Skeletal muscle tissue (tissue), 4 donors: Measurements from ENCODE around the gene TNS1. TPM values are rescaled to one million over a fixed set of nuclear protein-coding genes. Genes with fewer than 3 reads are reported as not detected.

Experiments used
- H3K27ac ChIP-seq: one replicate; pipeline ENCODE4 v1.7.0; 2013; ENCODE audit warnings: mild to moderate bottlenecking, low read depth, low read length, inconsistent platforms
- H3K27me3 ChIP-seq, 3 donors: one replicate each; pipeline ENCODE4 v1.7.0; 2013; ENCODE audit warnings: low read length in 3 of 3; ENCODE audit not compliant: control insufficient read depth in 3 of 3, insufficient read depth in 3 of 3
- H3K36me3 ChIP-seq, 3 donors: one replicate each; pipeline ENCODE4 v1.7.0; 2013; ENCODE audit warnings: low read length in 3 of 3; ENCODE audit not compliant: control insufficient read depth in 3 of 3, insufficient read depth in 3 of 3
- H3K4me1 ChIP-seq, 3 donors: one replicate each; pipeline ENCODE4 v1.7.0; 2013; ENCODE audit warnings: low read length in 3 of 3, mild to moderate bottlenecking in 3 of 3; ENCODE audit not compliant: control insufficient read depth in 3 of 3, insufficient read depth in 3 of 3
- H3K4me3 ChIP-seq, 3 donors: one replicate each; pipeline ENCODE4 v1.7.0; 2013; ENCODE audit warnings: low read length in 3 of 3
- H3K9ac ChIP-seq, 3 donors: one replicate each; pipeline ENCODE4 v1.7.0; 2013; ENCODE audit warnings: low read length in 3 of 3, mild to moderate bottlenecking in 3 of 3, moderate library complexity in 2 of 3, low read depth in 1 of 3
- H3K9me3 ChIP-seq, 3 donors: one replicate each; pipeline ENCODE4 v1.7.0; 2013; ENCODE audit warnings: low read length in 3 of 3; ENCODE audit not compliant: control insufficient read depth in 3 of 3
- total RNA-seq: library from RNA; depleted of rRNA; stranded (reverse); fragments of >200 nt; gene quantifications from one replicate; pipeline ENCODE4 v1.2.3, GENCODE V29; 2014
- donor health status: Osteomylitis.

TNS1 gene
- total RNA-seq, 1 donor from 2014 or later = 73.1 TPM

DNA sequence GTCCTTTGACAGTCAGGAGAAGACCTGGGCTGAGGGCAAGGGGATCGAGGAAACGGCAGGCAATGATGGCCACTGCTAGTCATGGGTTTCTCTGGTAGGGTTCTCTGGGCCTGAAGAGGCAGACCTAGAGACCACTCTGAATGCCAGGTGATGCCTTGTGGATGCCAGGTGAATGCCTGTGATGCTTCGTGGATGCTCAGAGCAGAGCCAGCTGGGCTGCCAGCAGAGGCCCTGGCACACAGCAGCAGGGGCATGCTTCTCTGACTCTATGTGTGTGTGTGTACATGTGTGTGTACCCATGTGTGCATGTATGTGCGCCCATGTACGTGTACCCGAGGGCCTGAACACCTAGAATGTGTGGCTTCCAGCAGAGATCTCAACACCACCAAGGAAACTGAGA, 172.0 kb downstream of the TNS1 start:
- peak overlapping the region in 2 of 3 donors; percentile 14 to 84 for H3K9ac ChIP-seq
- H3K27me3 ChIP-seq = no peaks in the 10 kb centered on the region
- H3K4me1 ChIP-seq = peaks cover 93 to 97% (median 96%) of the 10 kb centered on the region in 3 donors
- peak overlapping the region; percentile 94 for H3K27ac ChIP-seq
- H3K36me3 ChIP-seq = peaks cover 71 to 76% (median 72%) of the 10 kb centered on the region in 3 donors
- no peak overlapping the region for H3K4me3 ChIP-seq
- H3K9me3 ChIP-seq = no peaks in the 10 kb centered on the region

DNA sequence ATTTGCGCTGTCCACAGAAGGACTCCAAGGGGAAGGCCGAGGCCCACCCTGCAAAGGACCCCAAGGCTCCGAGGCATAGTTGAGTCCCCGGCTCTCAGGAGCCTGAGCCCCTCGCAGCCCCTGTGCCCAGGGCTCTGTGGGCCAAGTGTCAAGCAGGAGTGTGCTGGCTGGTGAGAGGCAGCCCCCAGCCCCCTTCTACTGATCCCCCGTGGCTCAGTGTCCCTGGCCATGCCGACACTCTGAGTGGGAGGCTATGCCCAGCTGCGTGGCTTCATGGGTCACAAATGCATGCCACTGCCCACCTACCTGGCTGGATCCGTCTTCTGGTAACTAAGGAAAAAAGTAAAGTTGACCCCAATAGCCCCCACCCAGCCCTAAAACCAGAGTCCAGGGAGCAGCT, 172.7 kb downstream of the TNS1 start:
- Histone ChIP-seq H3K9me3 (no peaks in the 10 kb centered on the region), H3K4me3 (no peak overlapping the region), H3K27ac (peak overlapping the region; percentile 94), H3K36me3 (peaks cover 65 to 77% (median 68%) of the 10 kb centered on the region in 3 donors), H3K9ac (peak overlapping the region in 2 of 3 donors; percentile 14 to 84), H3K27me3 (no peaks in the 10 kb centered on the region), H3K4me1 (peaks cover 91 to 98% (median 94%) of the 10 kb centered on the region in 3 donors)

DNA sequence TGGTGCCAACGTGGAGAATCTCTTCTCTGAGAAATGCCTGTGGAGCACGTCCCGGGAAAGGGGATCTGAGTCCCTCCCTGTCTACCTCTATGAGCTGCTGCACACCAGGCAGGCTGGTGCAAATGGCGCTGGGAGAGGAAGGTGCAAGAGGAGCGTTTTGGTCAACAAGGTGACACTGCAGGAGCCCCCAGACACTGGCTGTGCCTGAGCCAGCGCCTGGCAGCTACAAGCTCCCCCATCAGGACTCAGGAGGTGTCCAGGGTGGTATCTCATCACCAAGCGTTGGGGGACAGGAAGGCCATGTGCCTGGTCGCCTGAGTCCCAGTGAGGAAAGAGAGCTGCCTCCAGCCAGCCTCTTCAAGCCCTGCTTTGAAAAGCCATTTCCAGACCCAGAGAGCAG, 173.4 kb downstream of the TNS1 start:
- peak overlapping the region; percentile 94 for H3K27ac ChIP-seq

DNA sequence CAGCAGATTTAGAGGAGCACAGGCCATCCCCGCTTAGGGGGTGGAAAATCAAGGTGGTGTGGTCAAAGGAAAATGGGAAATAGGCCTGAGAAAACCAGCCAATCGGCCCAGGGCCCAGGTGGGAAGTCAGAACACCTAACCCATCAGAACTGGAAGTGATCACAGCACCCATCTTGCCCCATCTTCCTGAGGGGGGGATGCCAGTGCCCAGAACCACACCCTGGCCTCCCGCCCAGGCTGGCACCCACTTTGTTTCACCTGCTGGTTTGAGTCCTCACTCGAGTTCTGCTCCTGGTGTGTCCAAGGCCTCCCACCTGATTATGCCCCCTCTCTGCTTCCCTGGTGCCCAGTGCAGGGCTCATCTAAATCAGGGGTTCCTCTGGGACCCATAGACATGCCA, 174.5 kb downstream of the TNS1 start:
- Histone ChIP-seq H3K9me3 (no peaks in the 10 kb centered on the region), H3K27ac (peak overlapping the region; percentile 59), H3K27me3 (no peaks in the 10 kb centered on the region), H3K36me3 (peaks cover 56 to 79% (median 63%) of the 10 kb centered on the region in 3 donors), H3K9ac (peak overlapping the region in 2 of 3 donors; percentile 63 to 74), H3K4me3 (peak overlapping the region in 1 of 3 donors; percentile 22), H3K4me1 (peaks cover 76 to 100% (median 95%) of the 10 kb centered on the region in 3 donors)

More for the DNA sequence above, 173.4 kb downstream of the TNS1 start:
- peaks cover 59 to 76% (median 64%) of the 10 kb centered on the region in 3 donors for H3K36me3 ChIP-seq
- peak overlapping the region; percentile 24 to 46 (median 28) for H3K9ac ChIP-seq
- no peaks in the 10 kb centered on the region for H3K9me3 ChIP-seq
- H3K4me3 ChIP-seq = no peak overlapping the region
- peaks cover 85 to 98% (median 94%) of the 10 kb centered on the region in 3 donors for H3K4me1 ChIP-seq
- H3K27me3 ChIP-seq = no peaks in the 10 kb centered on the region

DNA sequence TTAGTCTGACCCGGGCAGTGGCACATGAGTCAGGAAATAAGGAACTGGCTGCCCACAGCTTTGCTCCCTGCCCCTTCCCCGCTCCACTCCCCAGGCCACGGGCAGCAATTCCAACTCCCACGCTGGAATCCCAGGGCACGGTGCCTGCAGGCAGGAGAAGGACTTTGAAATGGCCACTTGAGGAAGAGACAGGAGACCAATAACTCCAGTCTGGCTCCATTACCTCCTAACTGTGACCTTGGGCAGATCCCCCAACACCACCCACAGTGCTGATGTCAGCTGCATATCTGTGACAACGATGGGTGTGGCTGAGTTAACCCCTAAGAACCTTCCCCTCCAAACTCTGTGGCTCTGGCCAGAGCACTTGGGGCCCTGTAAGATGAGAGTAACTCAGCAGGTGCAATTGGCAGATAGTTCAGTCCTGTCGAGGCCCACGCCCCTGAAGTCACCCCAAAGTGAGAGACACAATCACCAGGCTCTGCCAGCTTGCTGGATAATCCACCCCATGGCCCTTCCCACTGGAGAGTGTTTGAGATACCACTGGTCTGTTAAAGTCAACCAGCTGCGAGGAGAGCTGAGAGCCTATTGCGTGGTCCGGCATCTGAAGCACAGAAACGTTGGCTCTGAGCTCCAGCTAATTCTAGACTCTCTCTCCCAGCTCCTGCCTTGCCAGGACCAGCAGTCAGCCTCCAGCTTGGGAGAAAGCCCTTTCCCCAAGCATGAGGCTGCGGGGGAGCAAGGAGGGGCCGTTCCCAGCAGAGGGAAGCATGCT, 175.2 kb downstream of the TNS1 start:
- Histone ChIP-seq H3K36me3 (peaks cover 53 to 77% (median 56%) of the 10 kb centered on the region in 3 donors), H3K9ac (peak overlapping the region in 2 of 3 donors; percentile 63 to 74), H3K4me1 (peaks cover 73 to 100% (median 95%) of the 10 kb centered on the region in 3 donors)

GRCh38 chr2:217826991-217827390, 175.8 kb downstream of the TNS1 start:
- peak overlapping the region in 1 of 3 donors; percentile 14 for H3K4me3 ChIP-seq
- peaks cover 47 to 77% (median 56%) of the 10 kb centered on the region in 3 donors for H3K36me3 ChIP-seq
- H3K4me1 ChIP-seq = peaks cover 73 to 100% (median 96%) of the 10 kb centered on the region in 3 donors
- H3K27ac ChIP-seq = peak overlapping the region; percentile 59
- peak overlapping the region in 2 of 3 donors; percentile 28 to 74 for H3K9ac ChIP-seq
- no peaks in the 10 kb centered on the region for H3K9me3 ChIP-seq
- H3K27me3 ChIP-seq = no peaks in the 10 kb centered on the region

More for the DNA sequence above, 175.2 kb downstream of the TNS1 start:
- Histone ChIP-seq H3K4me3 (peak overlapping the region in 1 of 3 donors; percentile 29), H3K9me3 (no peaks in the 10 kb centered on the region), H3K27ac (peak overlapping the region; percentile 59), H3K27me3 (no peaks in the 10 kb centered on the region)

DNA sequence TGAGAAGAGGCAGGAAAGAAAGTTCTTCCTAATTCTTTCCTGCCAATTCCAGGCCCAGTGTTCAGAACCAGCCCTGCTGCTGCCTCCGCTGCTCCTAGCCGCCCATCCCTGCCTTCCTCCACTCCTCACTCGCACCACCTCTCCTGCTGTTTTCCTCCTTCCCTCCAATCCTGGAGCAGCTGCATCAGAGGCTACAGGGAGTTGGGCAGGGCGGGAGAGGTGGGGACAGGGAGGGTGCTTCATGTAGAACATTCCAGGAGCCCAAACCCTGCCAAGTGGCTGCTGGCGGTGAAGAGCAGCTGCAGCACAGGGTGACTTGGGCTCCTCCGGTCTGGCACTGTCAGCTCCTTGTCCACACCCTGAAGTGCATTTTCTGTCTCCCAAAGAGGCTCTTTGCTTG, 176.3 kb downstream of the TNS1 start:
- Histone ChIP-seq H3K4me3 (no peak overlapping the region), H3K27ac (peak overlapping the region; percentile 59), H3K27me3 (no peaks in the 10 kb centered on the region), H3K9ac (peak overlapping the region in 1 of 3 donors; percentile 74), H3K9me3 (no peaks in the 10 kb centered on the region), H3K36me3 (peaks cover 49 to 79% (median 56%) of the 10 kb centered on the region in 3 donors), H3K4me1 (peaks cover 69 to 96% (median 95%) of the 10 kb centered on the region in 3 donors)

- Histone ChIP-seq H3K4me3 (no peak overlapping the region), H3K27ac (peak overlapping the region; percentile 59), H3K9me3 (no peaks in the 10 kb centered on the region), H3K27me3 (no peaks in the 10 kb centered on the region), H3K9ac (no peak overlapping the region), H3K36me3 (peaks cover 49 to 79% (median 56%) of the 10 kb centered on the region in 3 donors), H3K4me1 (peaks cover 68 to 96% (median 95%) of the 10 kb centered on the region in 3 donors)
Measured at GRCh38 chr2:217825469-217826235, 177.1 kb downstream of the TNS1 start.

DNA sequence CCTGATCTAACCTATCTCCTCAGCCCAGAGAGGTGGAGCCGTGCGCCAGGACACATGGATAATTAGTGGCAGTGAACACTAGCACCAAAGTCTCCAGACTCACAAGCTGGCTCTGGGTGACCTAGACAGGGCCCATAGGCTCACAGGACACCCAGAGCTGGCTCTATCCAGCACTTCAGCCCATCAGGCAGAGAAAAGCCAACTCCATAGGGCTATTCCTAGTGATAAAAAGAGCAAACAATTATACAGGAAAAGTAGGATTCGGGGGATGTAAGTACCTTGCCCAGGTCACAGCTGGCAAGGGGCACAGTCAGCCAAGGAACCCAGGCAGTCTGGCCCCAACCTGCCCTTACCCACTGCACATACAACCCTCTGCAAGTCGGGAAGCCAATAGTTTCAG, 178.6 kb downstream of the TNS1 start:
- Histone ChIP-seq H3K4me1 (peaks cover 64 to 95% (median 93%) of the 10 kb centered on the region in 3 donors), H3K9me3 (no peaks in the 10 kb centered on the region)

More for the DNA sequence above, 178.6 kb downstream of the TNS1 start:
- Histone ChIP-seq H3K27me3 (no peaks in the 10 kb centered on the region), H3K9ac (peak overlapping the region in 1 of 3 donors; percentile 40), H3K27ac (no peak overlapping the region), H3K36me3 (peaks cover 46 to 79% (median 55%) of the 10 kb centered on the region in 3 donors), H3K4me3 (no peak overlapping the region)
